ENCODE measurements around the gene KRTAP20-4.

GRCh38 chr21:30577766-30578165, 42.7 kb upstream of the KRTAP20-4 start:
- TF ChIP-seq EZH2 (IDR thresholded peaks at IDR 0.05) = no peak
- TF ChIP-seq POLR2AphosphoS5 (IDR thresholded peaks at IDR 0.05; ENCODE audit: borderline replicate concordance, low read depth, low read length) = no peak
- TF ChIP-seq FOXP2 (optimal IDR thresholded peaks at IDR 0.05; ENCODE audit: control extremely low read depth, extremely low read length, insufficient read depth) = no peak
